VCaP (cell line): ENCODE results near the gene MAGI1.

Experiments
- H3K27ac ChIP-seq: fragments of 450-650 bp; 2 replicates; pipeline ENCODE4 v1.5.1; 2017
- TF ChIP-seq, protein P1 (sequence below): fragments of 450-650 bp; conservative IDR thresholded peaks from 2 replicates; pipeline ENCODE4 v1.5.1; 2017; ENCODE audit warnings: mild to moderate bottlenecking, moderate library complexity

MAGI1 gene

DNA sequence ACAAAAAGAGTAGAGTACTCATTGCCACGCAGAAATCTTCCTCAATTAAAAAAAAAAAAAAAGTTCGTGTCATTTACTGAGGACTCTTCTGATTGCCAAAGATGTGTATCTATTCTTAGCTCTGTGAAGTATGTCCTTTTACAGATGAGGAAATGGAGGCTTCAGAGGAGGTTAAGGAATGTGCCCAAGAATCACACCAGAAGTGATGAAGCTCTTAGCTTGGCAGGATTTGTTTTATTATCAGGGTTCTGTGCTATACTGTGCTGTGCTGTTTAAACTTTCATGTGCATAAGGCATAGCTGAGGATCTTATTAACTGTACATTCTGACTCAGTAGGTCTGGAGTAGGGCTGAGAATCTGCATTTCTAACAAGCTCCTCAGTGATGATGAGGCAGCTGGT is 685.8 kb downstream of the MAGI1 start:
- TF ChIP-seq, protein P1, sequence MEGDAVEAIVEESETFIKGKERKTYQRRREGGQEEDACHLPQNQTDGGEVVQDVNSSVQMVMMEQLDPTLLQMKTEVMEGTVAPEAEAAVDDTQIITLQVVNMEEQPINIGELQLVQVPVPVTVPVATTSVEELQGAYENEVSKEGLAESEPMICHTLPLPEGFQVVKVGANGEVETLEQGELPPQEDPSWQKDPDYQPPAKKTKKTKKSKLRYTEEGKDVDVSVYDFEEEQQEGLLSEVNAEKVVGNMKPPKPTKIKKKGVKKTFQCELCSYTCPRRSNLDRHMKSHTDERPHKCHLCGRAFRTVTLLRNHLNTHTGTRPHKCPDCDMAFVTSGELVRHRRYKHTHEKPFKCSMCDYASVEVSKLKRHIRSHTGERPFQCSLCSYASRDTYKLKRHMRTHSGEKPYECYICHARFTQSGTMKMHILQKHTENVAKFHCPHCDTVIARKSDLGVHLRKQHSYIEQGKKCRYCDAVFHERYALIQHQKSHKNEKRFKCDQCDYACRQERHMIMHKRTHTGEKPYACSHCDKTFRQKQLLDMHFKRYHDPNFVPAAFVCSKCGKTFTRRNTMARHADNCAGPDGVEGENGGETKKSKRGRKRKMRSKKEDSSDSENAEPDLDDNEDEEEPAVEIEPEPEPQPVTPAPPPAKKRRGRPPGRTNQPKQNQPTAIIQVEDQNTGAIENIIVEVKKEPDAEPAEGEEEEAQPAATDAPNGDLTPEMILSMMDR: no peak
- no peak overlapping the region for H3K27ac ChIP-seq

DNA sequence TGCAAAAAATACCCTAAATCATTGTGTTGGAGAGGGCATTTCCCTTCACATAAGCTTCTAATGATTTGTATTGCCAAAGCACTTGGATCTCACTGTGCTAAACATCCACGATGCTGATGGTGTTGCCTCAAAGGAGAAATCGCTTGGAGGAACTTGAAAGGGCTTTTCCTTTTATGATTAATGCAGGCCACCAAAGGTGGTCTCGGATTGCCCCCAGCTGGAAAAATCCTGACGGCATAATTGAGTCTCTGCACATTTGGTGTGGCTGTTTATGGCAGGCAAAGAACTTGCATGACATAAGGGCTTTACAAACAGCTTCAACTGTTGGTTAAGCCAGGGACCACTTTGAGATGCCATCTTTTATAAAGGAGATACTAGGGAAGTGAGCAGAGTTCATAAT is 687.0 kb downstream of the MAGI1 start:
- no peak overlapping the region for H3K27ac ChIP-seq
- TF ChIP-seq, protein P1: no peak

DNA sequence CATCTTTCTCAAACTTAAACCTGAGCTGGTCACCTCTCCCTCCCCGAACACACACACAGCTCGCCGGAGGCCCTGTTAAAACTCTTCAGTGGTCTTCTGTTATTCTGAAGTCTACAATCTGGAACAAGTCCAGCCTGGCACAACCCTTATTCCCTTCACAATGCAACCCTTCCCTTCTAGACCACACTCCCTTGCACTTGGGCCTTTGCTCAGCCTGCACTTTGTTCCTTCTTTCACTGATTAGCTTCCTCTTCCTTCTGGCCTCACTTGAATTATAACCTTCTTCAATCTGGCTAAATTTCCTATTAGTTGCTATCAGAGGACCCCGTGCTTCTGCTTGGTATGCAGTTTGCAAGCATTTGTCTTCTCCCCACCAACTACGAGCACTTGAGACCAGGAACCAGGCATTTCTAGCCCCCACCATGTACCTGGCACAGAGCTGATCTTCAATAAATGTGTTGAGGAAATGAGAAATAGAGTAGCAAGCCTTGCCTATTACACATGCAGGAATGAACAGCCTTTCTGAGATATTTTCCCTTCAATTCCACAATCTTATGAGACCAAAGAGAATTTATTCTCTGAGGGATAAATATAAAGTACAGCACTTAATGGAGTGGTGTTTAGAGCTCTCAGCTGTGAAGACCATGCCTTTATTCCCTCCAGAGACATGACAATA is 687.8 kb downstream of the MAGI1 start:
- no peak overlapping the region for H3K27ac ChIP-seq
- TF ChIP-seq, protein P1: no peak

DNA sequence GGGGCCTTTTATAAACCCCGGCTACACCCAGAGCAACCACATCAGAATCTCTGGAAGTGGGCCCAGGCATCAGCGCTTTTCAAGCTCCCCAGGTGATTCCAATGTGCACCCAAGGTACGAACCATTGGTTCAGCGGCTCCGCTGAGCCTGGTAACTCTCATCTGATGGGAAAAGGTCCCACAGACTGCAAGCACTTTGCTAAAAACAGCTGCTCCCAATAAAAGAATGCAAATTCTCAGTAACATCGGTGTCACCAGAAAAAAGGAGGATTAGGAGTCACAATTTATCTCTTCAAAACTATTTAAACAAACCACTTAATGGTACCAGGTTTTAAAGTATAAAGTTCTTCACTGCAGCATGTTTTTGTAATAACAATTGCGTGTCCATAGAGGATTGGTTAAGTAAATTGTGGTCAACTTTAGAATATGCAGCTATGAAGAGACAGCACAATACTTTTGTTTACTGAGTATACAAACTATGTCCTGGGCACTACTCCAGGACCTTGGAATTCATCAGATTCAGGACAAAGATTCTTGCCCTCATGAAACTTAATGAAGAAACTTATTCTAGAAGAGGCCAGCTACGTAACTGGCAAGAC is 690.2 kb downstream of the MAGI1 start:
- TF ChIP-seq, protein P1: no peak
- H3K27ac ChIP-seq: peak overlapping the region; percentile 26

DNA sequence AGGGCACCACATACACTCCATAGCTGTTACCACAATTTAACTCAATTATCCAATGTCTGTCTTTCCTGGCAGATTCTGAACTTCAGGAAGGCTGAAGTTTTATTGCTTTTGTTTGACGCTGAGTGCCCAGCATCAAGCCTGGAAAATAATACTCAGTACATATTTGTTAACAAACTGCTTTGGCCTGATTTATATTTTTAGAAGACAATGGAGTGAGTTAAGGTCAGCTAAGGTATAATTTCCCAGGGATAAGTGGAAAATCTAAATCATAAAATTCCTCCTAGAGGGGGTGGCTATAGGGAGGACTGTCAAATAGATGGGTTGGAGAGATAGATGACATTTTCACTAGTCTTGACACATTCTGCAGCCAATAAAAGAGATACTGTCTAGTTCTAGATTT is 691.6 kb downstream of the MAGI1 start:
- no peak overlapping the region for H3K27ac ChIP-seq
- TF ChIP-seq, protein P1: no peak

DNA sequence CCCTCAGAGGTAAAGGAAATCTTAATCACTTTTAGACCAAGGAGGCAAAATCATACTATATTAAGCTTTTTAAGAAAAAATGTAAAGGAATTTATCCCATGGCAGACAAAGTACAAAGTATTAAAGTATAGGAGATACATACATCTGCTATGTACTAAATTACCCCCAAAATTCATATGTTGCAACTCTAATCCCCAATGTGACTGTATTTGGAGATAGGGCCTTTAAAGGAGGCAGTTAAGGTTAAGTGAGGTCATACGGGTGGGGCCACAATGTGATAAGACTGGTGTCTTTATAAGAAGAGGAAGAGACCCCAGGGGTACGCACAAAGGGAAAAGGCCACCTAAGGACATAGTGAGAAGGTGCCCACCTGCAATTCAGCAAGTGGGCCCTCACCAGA is 693.9 kb downstream of the MAGI1 start:
- H3K27ac ChIP-seq: no peak overlapping the region
- TF ChIP-seq, protein P1: no peak

DNA sequence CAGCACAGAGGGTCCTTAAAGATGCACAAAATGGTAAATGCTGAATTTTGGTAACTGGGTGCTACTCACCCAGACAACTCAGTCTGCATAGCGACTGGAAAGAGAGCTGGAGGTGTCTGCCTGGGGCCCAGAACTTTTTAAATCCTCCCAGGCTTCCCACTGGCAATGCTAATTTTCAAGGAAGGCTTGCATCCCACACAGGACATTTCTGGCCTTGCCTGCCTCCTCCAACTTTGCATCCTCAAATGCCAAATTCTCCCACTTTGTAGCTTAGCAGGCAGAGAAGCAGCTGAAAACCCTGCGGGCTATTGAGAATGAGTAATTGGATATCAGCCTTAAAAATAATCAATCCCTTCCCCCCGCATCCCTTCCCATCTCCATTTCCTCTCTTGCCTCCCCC is 694.3 kb downstream of the MAGI1 start:
- TF ChIP-seq, protein P1: no peak
- no peak overlapping the region for H3K27ac ChIP-seq
